ENCODE results near the gene PTH2.

DNA sequence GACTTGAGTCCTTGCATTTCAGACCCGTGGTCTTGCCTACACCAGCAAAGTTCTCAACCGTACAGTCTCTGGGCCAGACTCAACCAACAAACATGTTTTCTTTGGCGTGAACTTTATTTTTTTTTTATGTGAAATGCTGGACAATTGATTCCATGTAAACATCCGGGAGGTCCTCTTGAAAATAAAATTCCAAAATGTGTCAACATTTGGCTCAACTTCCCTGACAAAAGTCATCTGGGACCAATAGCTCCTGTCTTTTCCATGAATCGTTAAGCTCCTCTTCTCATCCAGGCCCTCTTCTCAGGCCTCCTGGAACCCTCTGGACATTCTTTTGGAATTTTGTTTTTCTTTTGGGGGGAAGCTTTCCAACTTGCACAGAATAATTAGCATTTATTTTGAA lies 32.5 kb upstream of the PTH2 start:
- TF ChIP-seq, protein P1, sequence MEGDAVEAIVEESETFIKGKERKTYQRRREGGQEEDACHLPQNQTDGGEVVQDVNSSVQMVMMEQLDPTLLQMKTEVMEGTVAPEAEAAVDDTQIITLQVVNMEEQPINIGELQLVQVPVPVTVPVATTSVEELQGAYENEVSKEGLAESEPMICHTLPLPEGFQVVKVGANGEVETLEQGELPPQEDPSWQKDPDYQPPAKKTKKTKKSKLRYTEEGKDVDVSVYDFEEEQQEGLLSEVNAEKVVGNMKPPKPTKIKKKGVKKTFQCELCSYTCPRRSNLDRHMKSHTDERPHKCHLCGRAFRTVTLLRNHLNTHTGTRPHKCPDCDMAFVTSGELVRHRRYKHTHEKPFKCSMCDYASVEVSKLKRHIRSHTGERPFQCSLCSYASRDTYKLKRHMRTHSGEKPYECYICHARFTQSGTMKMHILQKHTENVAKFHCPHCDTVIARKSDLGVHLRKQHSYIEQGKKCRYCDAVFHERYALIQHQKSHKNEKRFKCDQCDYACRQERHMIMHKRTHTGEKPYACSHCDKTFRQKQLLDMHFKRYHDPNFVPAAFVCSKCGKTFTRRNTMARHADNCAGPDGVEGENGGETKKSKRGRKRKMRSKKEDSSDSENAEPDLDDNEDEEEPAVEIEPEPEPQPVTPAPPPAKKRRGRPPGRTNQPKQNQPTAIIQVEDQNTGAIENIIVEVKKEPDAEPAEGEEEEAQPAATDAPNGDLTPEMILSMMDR (IDR thresholded peaks at IDR 0.05) = no peak
- no peak for TF ChIP-seq POLR2A (IDR thresholded peaks at IDR 0.05)

All from sigmoid colon (tissue), 3 donors.